Bronchial epithelial cell (primary cell): ENCODE measurements around the gene LMNTD2. TPM values are rescaled to one million over a fixed set of nuclear protein-coding genes. Genes with fewer than 3 reads are reported as not detected.
A peak's percentile ranks its signal among the peaks of the same experiment; 100 is the strongest.

Source experiments
- DNase-seq: peaks from one replicate; pipeline ENCODE4 v3.0.0-alpha.2; 2010; ENCODE audit warnings: low read depth
- FAIRE-seq: peaks from 2 replicates; lab custom pipeline; 2011; peaks lifted over from hg19 to GRCh38; lab: Jason Lieb, UNC
- H3K27me3 ChIP-seq: 2 replicates; pipeline ENCODE4 v1.5.1; 2011; ENCODE audit warnings: low read length; ENCODE audit not compliant: control insufficient read depth, insufficient read depth
- H3K36me3 ChIP-seq: 2 replicates; pipeline ENCODE4 v1.5.1; 2011; ENCODE audit warnings: low read length; ENCODE audit not compliant: control insufficient read depth, insufficient read depth
- H3K4me3 ChIP-seq: 2 replicates; pipeline ENCODE4 v1.5.1; 2011; ENCODE audit warnings: mild to moderate bottlenecking, low read depth, low read length, control low read depth
- CTCF ChIP-seq: IDR thresholded peaks from 2 replicates; pipeline ENCODE4 v1.5.1; 2011; ENCODE audit warnings: mild to moderate bottlenecking, moderate library complexity, low read length, control low read depth, inconsistent platforms; ENCODE audit not compliant: insufficient read depth, severe bottlenecking
- total RNA-seq: library from RNA; depleted of rRNA; stranded (reverse); fragments of >200 nt; gene quantifications from 2 replicates; pipeline ENCODE4 v1.2.1, GENCODE V29; 2014

The LMNTD2 gene
- total RNA-seq, 1 donor from 2014 or later: 1.1 TPM

GRCh38 chr11:556662-557256 is 3.8 kb downstream of the LMNTD2 start:
- FAIRE-seq: no peak

GRCh38 chr11:555780-556661 is 4.5 kb downstream of the LMNTD2 start:
- no peak for DNase-seq
- Histone ChIP-seq H3K27me3 (peaks cover 2% of the 10 kb centered on the region), H3K4me3 (no peak overlapping the region), H3K36me3 (no peaks in the 10 kb centered on the region)
- FAIRE-seq: no peak
- TF ChIP-seq CTCF: no peak

More at GRCh38 chr11:556662-557256, 3.8 kb downstream of the LMNTD2 start:
- no peak for DNase-seq
- Histone ChIP-seq H3K27me3 (peaks cover 2% of the 10 kb centered on the region), H3K36me3 (peaks cover under 1% of the 10 kb centered on the region), H3K4me3 (no peak overlapping the region)
- no peak for TF ChIP-seq CTCF

GRCh38 chr11:555227-555779 is 5.2 kb downstream of the LMNTD2 start:
- H3K36me3 ChIP-seq: no peaks in the 10 kb centered on the region
- H3K27me3 ChIP-seq: peaks cover 2% of the 10 kb centered on the region
- FAIRE-seq (no peak), DNase-seq (no peak)
- H3K4me3 ChIP-seq: peak overlapping the region; percentile 32
- TF ChIP-seq CTCF: no peak

- Histone ChIP-seq H3K36me3 (no peaks in the 10 kb centered on the region), H3K27me3 (peaks cover 2% of the 10 kb centered on the region), H3K4me3 (peak overlapping the region; percentile 32)
- FAIRE-seq: no peak
- peak; percentile 67 for TF ChIP-seq CTCF
- DNase-seq: peak; percentile 44
These were observed 5.9 kb downstream of the LMNTD2 start for GRCh38 chr11:554428-555226.

GRCh38 chr11:553988-554340 is 6.6 kb downstream of the LMNTD2 start:
- TF ChIP-seq CTCF: no peak
- H3K4me3 ChIP-seq: no peak overlapping the region
- DNase-seq (no peak), FAIRE-seq (no peak)
- peaks cover 2% of the 10 kb centered on the region for H3K27me3 ChIP-seq
- no peaks in the 10 kb centered on the region for H3K36me3 ChIP-seq
